ENCODE measurements around the gene ANKLE1. TPM values are rescaled to one million over a fixed set of nuclear protein-coding genes. Genes with fewer than 3 reads are reported as not detected.

ANKLE1 gene
- total and polyA plus RNA-seq, 2 experiments from 2014 or later = 0.31 to 0.54 TPM

GRCh38 chr19:17309965-17310461, 28.3 kb downstream of the ANKLE1 start:
- H3K9me2 ChIP-seq (ENCODE audit: insufficient read depth) = no peaks in the 10 kb centered on the region
- H3F3A ChIP-seq (ENCODE audit: insufficient read depth) = peaks cover 6% of the 10 kb centered on the region
- H4K20me1 ChIP-seq (ENCODE audit: insufficient read depth) = no peaks in the 10 kb centered on the region
- peak overlapping the region; percentile 90 for H3K4me2 ChIP-seq (ENCODE audit: unreplicated experiment)
- H2AFZ ChIP-seq = peak overlapping the region; percentile 25; the same call in 1 of the 2 replicates
- H3K4me3 ChIP-seq = peak overlapping the region; percentile 97
- H3K9ac ChIP-seq = peak overlapping the region; percentile 93
- peak; percentile 38 for DNase-seq
- no peaks in the 10 kb centered on the region; the same call in 1 of the 2 replicates for H3K36me3 ChIP-seq (ENCODE audit: low read depth)
- no peaks in the 10 kb centered on the region for H3K9me3 ChIP-seq (ENCODE audit: low read depth)
- in situ Hi-C loops (cut with MboI) = loop anchor here (10.0 kb wide), 1 partner anchor 75 kb away; no protein-coding TSS in a partner anchor
- TF ChIP-seq EZH2phosphoT487 (IDR thresholded peaks at IDR 0.05; ENCODE audit: insufficient read depth, low read depth) = no peak
- TF ChIP-seq EZH2 (IDR thresholded peaks at IDR 0.05; ENCODE audit: insufficient read depth, poor library complexity, severe bottlenecking) = no peak
- peaks cover 69% of the 10 kb centered on the region for H3K79me2 ChIP-seq (ENCODE audit: insufficient read depth)
- H3K27ac ChIP-seq = peak overlapping the region; percentile 36
- H3K27me3 ChIP-seq (replicated peaks; ENCODE audit: insufficient read depth) = no peaks in the 10 kb centered on the region
- 3 to 4% methylated on average over 23 of the region's 23 CpGs for WGBS, 2 experiments (ENCODE audit: low coverage in 1 of 2, low lambda C conversion rate in 2 of 2, missing lambda C conversion rate in 2 of 2)
- H3K4me1 ChIP-seq (ENCODE audit: insufficient read depth) = peaks cover 31% of the 10 kb centered on the region

GRCh38 chr19:17311455-17312188, 29.9 kb downstream of the ANKLE1 start:
- Histone ChIP-seq H3K4me2 (ENCODE audit: unreplicated experiment) (peak overlapping the region; percentile 53), H4K20me1 (ENCODE audit: insufficient read depth) (no peaks in the 10 kb centered on the region), H3K4me3 (peak overlapping the region; percentile 43; the same call in 1 of the 2 replicates), H3K9me3 (ENCODE audit: low read depth) (no peaks in the 10 kb centered on the region), H3K4me1 (ENCODE audit: insufficient read depth) (peaks cover 26% of the 10 kb centered on the region), H3K9me2 (ENCODE audit: insufficient read depth) (no peaks in the 10 kb centered on the region), H3K27me3 (replicated peaks; ENCODE audit: insufficient read depth) (no peaks in the 10 kb centered on the region), H3K9ac (peak overlapping the region; percentile 62), H3K79me2 (ENCODE audit: insufficient read depth) (peaks cover 68% of the 10 kb centered on the region), H2AFZ (no peak overlapping the region), H3F3A (ENCODE audit: insufficient read depth) (0 out of 2 replicates have a peak, but pooled peaks cover under 1% of the 10 kb centered on the region), H3K36me3 (ENCODE audit: low read depth) (no peaks in the 10 kb centered on the region; the same call in 1 of the 2 replicates), H3K27ac (peak overlapping the region; percentile 69)
- DNase-seq = peak; percentile 85
- WGBS, 2 experiments (ENCODE audit: low coverage in 1 of 2, low lambda C conversion rate in 2 of 2, missing lambda C conversion rate in 2 of 2) = 61 to 63% methylated on average over 10 to 11 of the region's 11 CpGs
- no peak for TF ChIP-seq EZH2phosphoT487 (IDR thresholded peaks at IDR 0.05; ENCODE audit: insufficient read depth, low read depth)
- no peak for TF ChIP-seq EZH2 (IDR thresholded peaks at IDR 0.05; ENCODE audit: insufficient read depth, poor library complexity, severe bottlenecking)
- in situ Hi-C loops (cut with MboI) = no loop called here

GRCh38 chr19:17312189-17313113, 30.8 kb downstream of the ANKLE1 start:
- no peaks in the 10 kb centered on the region for H3F3A ChIP-seq (ENCODE audit: insufficient read depth)
- H3K4me3 ChIP-seq = peak overlapping the region; percentile 43; the same call in 1 of the 2 replicates
- H3K27ac ChIP-seq = peak overlapping the region; percentile 69
- no peaks in the 10 kb centered on the region for H3K9me2 ChIP-seq (ENCODE audit: insufficient read depth)
- no peaks in the 10 kb centered on the region for H3K27me3 ChIP-seq (replicated peaks; ENCODE audit: insufficient read depth)
- TF ChIP-seq EZH2 (IDR thresholded peaks at IDR 0.05; ENCODE audit: insufficient read depth, poor library complexity, severe bottlenecking) = no peak
- TF ChIP-seq EZH2phosphoT487 (IDR thresholded peaks at IDR 0.05; ENCODE audit: insufficient read depth, low read depth) = no peak
- H3K36me3 ChIP-seq (ENCODE audit: low read depth) = no peaks in the 10 kb centered on the region; the same call in 1 of the 2 replicates
- peaks cover 23% of the 10 kb centered on the region for H3K4me1 ChIP-seq (ENCODE audit: insufficient read depth)
- H4K20me1 ChIP-seq (ENCODE audit: insufficient read depth) = no peaks in the 10 kb centered on the region
- H2AFZ ChIP-seq = no peak overlapping the region
- peaks cover 60% of the 10 kb centered on the region for H3K79me2 ChIP-seq (ENCODE audit: insufficient read depth)
- 76 to 78% methylated on average over 19 to 20 of the region's 20 CpGs for WGBS, 2 experiments (ENCODE audit: low coverage in 1 of 2, low lambda C conversion rate in 2 of 2, missing lambda C conversion rate in 2 of 2)
- H3K9ac ChIP-seq = peak overlapping the region; percentile 62
- H3K4me2 ChIP-seq (ENCODE audit: unreplicated experiment) = peak overlapping the region; percentile 53
- H3K9me3 ChIP-seq (ENCODE audit: low read depth) = no peaks in the 10 kb centered on the region
- in situ Hi-C loops (cut with MboI) = no loop called here
- DNase-seq = no peak

GRCh38 chr19:17314007-17314593, 32.4 kb downstream of the ANKLE1 start:
- H3K4me1 ChIP-seq (ENCODE audit: insufficient read depth) = peaks cover 23% of the 10 kb centered on the region
- H3K4me3 ChIP-seq = no peak overlapping the region
- H3K27me3 ChIP-seq (replicated peaks; ENCODE audit: insufficient read depth) = no peaks in the 10 kb centered on the region
- TF ChIP-seq EZH2 (IDR thresholded peaks at IDR 0.05; ENCODE audit: insufficient read depth, poor library complexity, severe bottlenecking) (no peak), EZH2phosphoT487 (IDR thresholded peaks at IDR 0.05; ENCODE audit: insufficient read depth, low read depth) (no peak)
- no peaks in the 10 kb centered on the region; the same call in 1 of the 2 replicates for H3K36me3 ChIP-seq (ENCODE audit: low read depth)
- no peak for DNase-seq
- no peaks in the 10 kb centered on the region for H4K20me1 ChIP-seq (ENCODE audit: insufficient read depth)
- H3K9me3 ChIP-seq (ENCODE audit: low read depth) = no peaks in the 10 kb centered on the region
- H3K9ac ChIP-seq = no peak overlapping the region
- no peak overlapping the region for H3K4me2 ChIP-seq (ENCODE audit: unreplicated experiment)
- no peak overlapping the region for H3K27ac ChIP-seq
- WGBS, 2 experiments (ENCODE audit: low coverage in 1 of 2, low lambda C conversion rate in 2 of 2, missing lambda C conversion rate in 2 of 2) = 94 to 95% methylated on average over 19 of the region's 19 CpGs
- H3K79me2 ChIP-seq (ENCODE audit: insufficient read depth) = peaks cover 54% of the 10 kb centered on the region
- in situ Hi-C loops (cut with MboI) = no loop called here
- no peaks in the 10 kb centered on the region for H3F3A ChIP-seq (ENCODE audit: insufficient read depth)
- no peaks in the 10 kb centered on the region for H3K9me2 ChIP-seq (ENCODE audit: insufficient read depth)
- no peak overlapping the region for H2AFZ ChIP-seq
